Lower leg skin (tissue), 3 donors: ENCODE data around the gene MISP.

Experiments used
- CTCF ChIP-seq, 3 donors: fragments of 450-650 bp; IDR thresholded peaks; one replicate each; pipeline ENCODE4 v1.5.1; 2016; ENCODE audit warnings: antibody characterized with exemption in 3 of 3, mild to moderate bottlenecking in 3 of 3, moderate library complexity in 2 of 3
- POLR2A ChIP-seq, 2 donors: fragments of 450-650 bp; IDR thresholded peaks; one replicate each; pipeline ENCODE4 v1.6.1; 2016 to 2017; ENCODE audit warnings: antibody characterized with exemption in 2 of 2, mild to moderate bottlenecking in 1 of 2, moderate library complexity in 1 of 2

GRCh38 chr19:780935-781334, 30.0 kb downstream of the MISP start:
- no peak for TF ChIP-seq POLR2A (IDR thresholded peaks at IDR 0.05)
- TF ChIP-seq CTCF (IDR thresholded peaks at IDR 0.05): no peak
